Neural cell (in vitro differentiated cells): ENCODE data around the gene TYSND1. TPM values are rescaled to one million over a fixed set of nuclear protein-coding genes. Genes with fewer than 3 reads are reported as not detected.

Experiments used
- H2AFZ ChIP-seq: fragments of 200-600, 300-800 bp; sonication (generic), shearing (Covaris generic); 2 replicates; pipeline ENCODE4 v1.6.0; 2014; ENCODE audit warnings: low read depth, mild to moderate bottlenecking, antibody characterized with exemption, low read length, moderate library complexity
- H3F3A ChIP-seq: fragments of 200-600 bp; shearing (Covaris generic); 2 replicates; pipeline ENCODE4 v1.6.1; 2016; ENCODE audit warnings: mild to moderate bottlenecking, moderate library complexity, mixed read lengths, antibody characterized with exemption, low read length; ENCODE audit not compliant: insufficient read depth, poor library complexity, severe bottlenecking
- H3K27ac ChIP-seq: fragments of 200-600, 300-800 bp; sonication (generic), shearing (Covaris generic); 2 replicates; pipeline ENCODE4 v1.5.1; 2014; ENCODE audit warnings: mild to moderate bottlenecking, low read length, moderate library complexity
- H3K27me3 ChIP-seq: fragments of 300-800, 200-600 bp; sonication (generic), shearing (Covaris generic); 2 replicates; pipeline ENCODE4 v1.6.0; 2014; ENCODE audit warnings: mild to moderate bottlenecking, low read depth, low read length, moderate library complexity; ENCODE audit not compliant: insufficient read depth
- H3K36me3 ChIP-seq: fragments of 300-800, 200-600 bp; sonication (generic), shearing (Covaris generic); 2 replicates; pipeline ENCODE4 v1.5.1; 2014; ENCODE audit warnings: mild to moderate bottlenecking, antibody characterized with exemption, low read length, moderate library complexity; ENCODE audit not compliant: insufficient read depth
- H3K4me2 ChIP-seq: fragments of 300-800, 200-600 bp; sonication (generic), shearing (Covaris generic); 2 replicates; pipeline ENCODE4 v1.6.0; 2014; ENCODE audit warnings: mild to moderate bottlenecking, low read length
- H3K4me3 ChIP-seq: fragments of 300-800, 200-600 bp; sonication (generic), shearing (Covaris generic); 2 replicates; pipeline ENCODE4 v1.5.1; 2014; ENCODE audit warnings: mild to moderate bottlenecking, low read length, moderate library complexity
- H3K79me2 ChIP-seq: fragments of 200-600 bp; shearing (Covaris generic); replicated peaks from 2 replicates; pipeline ENCODE4 v1.6.0; 2014; ENCODE audit warnings: mild to moderate bottlenecking, low read length, moderate library complexity; ENCODE audit not compliant: insufficient read depth
- H3K9ac ChIP-seq: fragments of 300-800, 200-600 bp; sonication (generic), shearing (Covaris generic); 2 replicates; pipeline ENCODE4 v1.6.1; 2016; ENCODE audit warnings: mild to moderate bottlenecking, low read length, mixed read lengths
- H3K9me2 ChIP-seq: fragments of 200-600 bp; shearing (Covaris generic); 2 replicates; pipeline ENCODE4 v1.6.1; 2016; ENCODE audit warnings: mild to moderate bottlenecking, low read length, mixed read lengths; ENCODE audit not compliant: insufficient read depth
- H3K9me3 ChIP-seq: fragments of 200-600, 300-800 bp; sonication (generic), shearing (Covaris generic); 2 replicates; pipeline ENCODE4 v1.6.1; 2016; ENCODE audit warnings: mild to moderate bottlenecking, mixed run types, low read length, moderate library complexity, mixed read lengths
- H4K20me1 ChIP-seq: fragments of 200-600 bp; shearing (Covaris generic); 2 replicates; pipeline ENCODE4 v1.6.1; 2016; ENCODE audit warnings: mild to moderate bottlenecking, mixed run types; ENCODE audit not compliant: insufficient read depth
- CTCF ChIP-seq: fragments of 450-650 bp; IDR thresholded peaks from 2 replicates; pipeline ENCODE4 v1.5.1; 2014; ENCODE audit warnings: antibody characterized with exemption, mild to moderate bottlenecking, moderate library complexity; ENCODE audit not compliant: poor library complexity, severe bottlenecking
- EP300 ChIP-seq: fragments of 450-650 bp; conservative IDR thresholded peaks from 2 replicates; pipeline ENCODE4 v1.6.1; 2014; ENCODE audit warnings: antibody characterized with exemption, mild to moderate bottlenecking, moderate library complexity; ENCODE audit not compliant: poor library complexity, severe bottlenecking
- EZH2 ChIP-seq: fragments of 200-600, 300-800 bp; shearing (Covaris generic), sonication (generic); IDR thresholded peaks from 2 replicates; pipeline ENCODE4 v1.6.1; 2014; ENCODE audit warnings: antibody characterized with exemption, low read length, borderline replicate concordance, mild to moderate bottlenecking; ENCODE audit not compliant: insufficient read depth, poor library complexity, severe bottlenecking
- MXI1 ChIP-seq: fragments of 450-650 bp; conservative IDR thresholded peaks from 2 replicates; pipeline ENCODE4 v1.6.1; 2014; ENCODE audit warnings: antibody characterized with exemption, mild to moderate bottlenecking; ENCODE audit not compliant: poor library complexity, severe bottlenecking
- POLR2AphosphoS5 ChIP-seq: IDR thresholded peaks from 2 replicates; pipeline ENCODE4 v1.6.1; 2012
- RAD21 ChIP-seq: fragments of 450-650 bp; conservative IDR thresholded peaks from 2 replicates; pipeline ENCODE4 v1.6.1; 2014; ENCODE audit warnings: antibody characterized with exemption, mild to moderate bottlenecking, moderate library complexity
- REST ChIP-seq: IDR thresholded peaks from 2 replicates; pipeline ENCODE4 v1.6.1; 2012; ENCODE audit warnings: borderline replicate concordance
- SMC3 ChIP-seq: fragments of 450-650 bp; conservative IDR thresholded peaks from 2 replicates; pipeline ENCODE4 v1.6.1; 2014; ENCODE audit warnings: antibody characterized with exemption, mild to moderate bottlenecking, moderate library complexity; ENCODE audit not compliant: poor library complexity
- TAF1 ChIP-seq: IDR thresholded peaks from 2 replicates; pipeline ENCODE4 v1.6.1; 2012; ENCODE audit warnings: low read depth
- polyA plus RNA-seq: library from polyadenylated mRNA; depleted of rRNA; stranded (reverse); fragments of >200 nt; gene quantifications from 2 replicates; pipeline ENCODE4 v1.2.3, GENCODE V29; 2014

Gene TYSND1
- polyA plus RNA-seq, 1 donor from 2014 or later = 10.3 TPM

DNA sequence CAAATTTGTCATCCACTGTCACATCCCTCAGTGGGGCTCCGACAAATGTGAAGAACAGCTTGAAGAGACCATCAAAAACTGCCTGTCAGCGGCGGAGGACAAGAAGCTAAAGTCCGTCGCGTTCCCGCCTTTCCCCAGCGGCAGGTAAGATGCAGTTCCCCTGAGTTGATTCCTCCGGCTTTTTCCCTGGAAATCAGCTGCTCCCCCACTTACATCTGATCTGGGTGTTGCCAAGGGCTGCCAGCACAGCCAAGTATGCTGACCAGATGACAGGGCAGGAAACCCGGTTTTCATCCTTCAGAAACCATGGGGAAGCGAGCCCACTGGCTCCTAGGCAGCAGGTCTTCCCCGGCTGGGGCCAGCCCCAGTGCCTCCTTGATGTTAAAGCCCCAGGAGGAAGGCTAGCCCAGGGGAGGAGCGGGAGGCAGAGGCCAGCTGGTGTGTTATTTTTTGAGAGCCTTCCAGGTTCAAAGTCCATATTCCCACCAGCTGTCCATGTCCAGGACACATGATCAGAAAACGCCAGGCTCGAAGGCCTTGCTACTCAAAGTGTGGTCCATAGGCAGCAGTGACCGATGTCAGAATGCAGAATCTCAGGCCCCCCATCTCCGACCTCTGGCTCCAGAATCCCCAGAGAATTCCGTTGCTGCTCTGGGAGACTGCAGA lies 37.3 kb downstream of the TYSND1 start:
- Histone ChIP-seq H3K9me2 (no peaks in the 10 kb centered on the region), H3K79me2 (no peaks in the 10 kb centered on the region), H3K4me2 (no peak overlapping the region), H4K20me1 (no peaks in the 10 kb centered on the region), H3F3A (no peaks in the 10 kb centered on the region), H3K9ac (no peak overlapping the region), H3K27ac (no peak overlapping the region), H3K27me3 (no peaks in the 10 kb centered on the region), H2AFZ (no peak overlapping the region), H3K9me3 (no peaks in the 10 kb centered on the region), H3K4me3 (no peak overlapping the region), H3K36me3 (no peaks in the 10 kb centered on the region)
- no peak for TF ChIP-seq EZH2
- no peak for TF ChIP-seq CTCF
- TF ChIP-seq RAD21 = no peak
- TF ChIP-seq EP300 = no peak
- no peak for TF ChIP-seq TAF1
- no peak for TF ChIP-seq REST
- TF ChIP-seq POLR2AphosphoS5 = no peak
- no peak for TF ChIP-seq SMC3
- TF ChIP-seq MXI1 = no peak

DNA sequence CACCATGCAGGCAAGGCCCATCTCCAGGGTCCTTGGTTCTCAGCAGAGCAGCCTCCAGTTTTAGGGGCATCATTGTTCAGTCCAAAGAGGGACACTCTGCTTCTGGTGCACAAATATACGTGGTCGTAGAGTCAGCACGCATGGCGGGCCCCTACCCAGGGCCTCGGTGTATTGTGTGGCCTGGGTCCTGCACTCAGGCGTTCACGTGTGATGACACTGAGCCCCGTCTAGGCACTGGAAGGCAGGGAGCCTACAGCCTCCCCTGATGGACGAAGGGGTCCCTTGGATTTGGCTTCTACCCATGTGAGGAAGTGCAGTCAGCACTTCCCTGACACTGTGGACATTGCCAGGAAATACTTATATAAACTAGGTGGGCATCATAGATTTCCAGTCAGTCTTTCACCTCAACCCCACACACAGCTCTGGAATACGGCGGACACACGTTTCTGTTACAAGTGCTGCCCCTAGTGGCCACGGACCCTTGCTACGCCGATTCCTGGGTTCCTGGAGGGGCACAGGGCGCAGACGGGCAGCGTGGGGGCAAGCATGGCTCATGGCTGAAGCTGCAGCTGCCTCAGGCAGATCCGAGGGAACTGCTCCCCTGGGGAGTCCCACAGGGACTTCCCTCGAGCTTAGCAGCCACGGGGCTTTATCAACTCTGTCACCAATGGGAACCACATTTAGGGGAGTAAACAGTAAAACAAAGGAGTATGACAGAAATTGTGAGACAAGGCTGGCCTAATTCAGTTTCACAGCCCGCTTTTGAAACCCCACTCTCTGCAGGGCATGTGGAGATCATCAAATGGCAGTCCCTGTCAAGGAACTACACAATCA lies 39.3 kb downstream of the TYSND1 start:
- no peaks in the 10 kb centered on the region for H3K27me3 ChIP-seq
- no peaks in the 10 kb centered on the region for H3K79me2 ChIP-seq
- H3K4me2 ChIP-seq = no peak overlapping the region
- no peak overlapping the region for H3K4me3 ChIP-seq
- H3K36me3 ChIP-seq = no peaks in the 10 kb centered on the region
- H4K20me1 ChIP-seq = no peaks in the 10 kb centered on the region
- no peak overlapping the region for H2AFZ ChIP-seq
- TF ChIP-seq CTCF (peak; percentile 54), SMC3 (no peak), POLR2AphosphoS5 (no peak)
- no peak overlapping the region for H3K27ac ChIP-seq
- no peak overlapping the region for H3K9ac ChIP-seq
- no peaks in the 10 kb centered on the region for H3F3A ChIP-seq
- no peaks in the 10 kb centered on the region for H3K9me2 ChIP-seq
- no peaks in the 10 kb centered on the region for H3K9me3 ChIP-seq
